Measurements from ENCODE around the gene MAGEA10. TPM values are rescaled to one million over a fixed set of nuclear protein-coding genes. Genes with fewer than 3 reads are reported as not detected.

MAGEA10 gene
- total RNA-seq, 2 donors from 2014 or later, result not detected

GRCh38 chrX:152165033-152165743 lies 26.8 kb upstream of the MAGEA10 start:
- Histone ChIP-seq H3K4me3 (no peak overlapping the region), H3K36me3 (no peaks in the 10 kb centered on the region), H3K27me3 (replicated peaks; ENCODE audit: insufficient read depth) (no peaks in the 10 kb centered on the region), H3K9me3 (no peaks in the 10 kb centered on the region), H3K4me1 (ENCODE audit: control insufficient read depth in 1 of 2, low read depth in 2 of 2) (no peaks in the 10 kb centered on the region), H3K27ac (no peak overlapping the region)
- ATAC-seq (ENCODE audit: insufficient number of reproducible peaks, low FRiP score, low read depth) (no peak), DNase-seq (ENCODE audit: low spot score) (no peak)
- TF ChIP-seq CTCF (IDR thresholded peaks at IDR 0.05), result no peak

- TF ChIP-seq CTCF (IDR thresholded peaks at IDR 0.05), result no peak
- DNase-seq (ENCODE audit: low spot score), result no peak
- H3K36me3 ChIP-seq, result no peaks in the 10 kb centered on the region
Measured at GRCh38 chrX:152157042-152157441, 18.7 kb upstream of the MAGEA10 start.

GRCh38 chrX:152155766-152156310 lies 17.5 kb upstream of the MAGEA10 start:
- Histone ChIP-seq H3K27me3 (replicated peaks; ENCODE audit: insufficient read depth) (no peaks in the 10 kb centered on the region), H3K27ac (no peak overlapping the region), H3K4me1 (ENCODE audit: control insufficient read depth in 1 of 2, low read depth in 2 of 2) (no peaks in the 10 kb centered on the region), H3K36me3 (no peaks in the 10 kb centered on the region), H3K4me3 (no peak overlapping the region), H3K9me3 (no peaks in the 10 kb centered on the region)
- DNase-seq (ENCODE audit: low spot score) (no peak), ATAC-seq (ENCODE audit: insufficient number of reproducible peaks, low FRiP score, low read depth) (no peak)
- TF ChIP-seq CTCF (IDR thresholded peaks at IDR 0.05), result no peak

More at GRCh38 chrX:152157042-152157441, 18.7 kb upstream of the MAGEA10 start:
- no peak overlapping the region for H3K4me3 ChIP-seq
- ATAC-seq (ENCODE audit: insufficient number of reproducible peaks, low FRiP score, low read depth), result no peak
- no peaks in the 10 kb centered on the region for H3K27me3 ChIP-seq (replicated peaks; ENCODE audit: insufficient read depth)
- H3K27ac ChIP-seq, result no peak overlapping the region
- no peaks in the 10 kb centered on the region for H3K9me3 ChIP-seq
- no peaks in the 10 kb centered on the region for H3K4me1 ChIP-seq (ENCODE audit: control insufficient read depth in 1 of 2, low read depth in 2 of 2)

GRCh38 chrX:152154050-152154449 lies 15.7 kb upstream of the MAGEA10 start:
- Histone ChIP-seq H3K9me3 (no peaks in the 10 kb centered on the region), H3K27ac (no peak overlapping the region), H3K4me1 (ENCODE audit: control insufficient read depth in 1 of 2, low read depth in 2 of 2) (no peaks in the 10 kb centered on the region), H3K4me3 (no peak overlapping the region), H3K36me3 (no peaks in the 10 kb centered on the region), H3K27me3 (replicated peaks; ENCODE audit: insufficient read depth) (no peaks in the 10 kb centered on the region)
- DNase-seq (ENCODE audit: low spot score) (no peak), ATAC-seq (ENCODE audit: insufficient number of reproducible peaks, low FRiP score, low read depth) (no peak)
- no peak for TF ChIP-seq CTCF (IDR thresholded peaks at IDR 0.05)

GRCh38 chrX:152151256-152151655 lies 12.9 kb upstream of the MAGEA10 start:
- H3K36me3 ChIP-seq, result no peaks in the 10 kb centered on the region
- H3K4me3 ChIP-seq, result no peak overlapping the region
- no peaks in the 10 kb centered on the region for H3K4me1 ChIP-seq (ENCODE audit: control insufficient read depth in 1 of 2, low read depth in 2 of 2)
- no peak for ATAC-seq (ENCODE audit: insufficient number of reproducible peaks, low FRiP score, low read depth)
- H3K9me3 ChIP-seq, result no peaks in the 10 kb centered on the region
- no peak overlapping the region for H3K27ac ChIP-seq
- DNase-seq (ENCODE audit: low spot score), result no peak
- H3K27me3 ChIP-seq (replicated peaks; ENCODE audit: insufficient read depth), result no peaks in the 10 kb centered on the region
- no peak for TF ChIP-seq CTCF (IDR thresholded peaks at IDR 0.05)

Data from thoracic aorta (tissue), 2 donors.